HEK293T (cell line): ENCODE data around the gene SYNCRIP.
"Not testable (repeated sequence)": the region's sequence is repeated elsewhere in the genome, so short reads cannot be mapped to it uniquely, and the experiment has no call there.

ENCODE experiments used
- CTCF ChIA-PET: fragments of 350-600 bp; formaldehyde crosslinking; extraction: SDS; loops from one replicate; lab custom pipeline; 2021; ENCODE audit warnings: antibody characterized with exemption, inconsistent platforms; lab: Yijun Ruan, JAX
- POLR2A ChIA-PET: fragments of 350-600 bp; formaldehyde crosslinking; extraction: SDS; loops from one replicate; lab custom pipeline; 2020; ENCODE audit warnings: antibody characterized with exemption, inconsistent platforms; lab: Yijun Ruan, JAX
- DNase-seq: peaks from one replicate; pipeline ENCODE4 v3.0.0; 2012; ENCODE audit warnings: mixed read lengths; ENCODE audit errors: extremely low spot score
- ARNT ChIP-seq: fragments of 450-650 bp; IDR thresholded peaks from 2 replicates; pipeline ENCODE4 v1.6.1; 2017; ENCODE audit warnings: mild to moderate bottlenecking
- BHLHE40 ChIP-seq: fragments of 450-650 bp; IDR thresholded peaks from 2 replicates; pipeline ENCODE4 v1.6.1; 2016; ENCODE audit warnings: mild to moderate bottlenecking, moderate library complexity, borderline replicate concordance
- CTBP1 ChIP-seq: fragments of 450-650 bp; IDR thresholded peaks from 2 replicates; pipeline ENCODE4 v1.6.1; 2016; ENCODE audit warnings: borderline replicate concordance
- ELF4 ChIP-seq: fragments of 450-650 bp; IDR thresholded peaks from 2 replicates; pipeline ENCODE4 v1.6.1; 2017; ENCODE audit warnings: antibody characterized with exemption
- FOXA1 ChIP-seq: fragments of 450-650 bp; IDR thresholded peaks from 2 replicates; pipeline ENCODE4 v1.6.1; 2016; ENCODE audit warnings: mild to moderate bottlenecking
- FOXK2 ChIP-seq: fragments of 450-650 bp; IDR thresholded peaks from 2 replicates; pipeline ENCODE4 v1.6.1; 2016; ENCODE audit warnings: mild to moderate bottlenecking
- FOXM1 ChIP-seq: fragments of 450-650 bp; IDR thresholded peaks from 2 replicates; pipeline ENCODE4 v1.6.1; 2017; ENCODE audit warnings: mild to moderate bottlenecking, borderline replicate concordance
- HDGF ChIP-seq: fragments of 450-650 bp; IDR thresholded peaks from 2 replicates; pipeline ENCODE4 v1.6.1; 2017; ENCODE audit warnings: antibody characterized with exemption, borderline replicate concordance
- L3MBTL2 ChIP-seq: fragments of 450-650 bp; conservative IDR thresholded peaks from 2 replicates; pipeline ENCODE4 v1.6.1; 2016; ENCODE audit warnings: mild to moderate bottlenecking
- LEF1 ChIP-seq: fragments of 450-650 bp; IDR thresholded peaks from 2 replicates; pipeline ENCODE4 v1.6.1; 2017; ENCODE audit warnings: mild to moderate bottlenecking, borderline replicate concordance
- NFRKB ChIP-seq: fragments of 450-650 bp; IDR thresholded peaks from 2 replicates; pipeline ENCODE4 v1.6.1; 2016; ENCODE audit warnings: mild to moderate bottlenecking, moderate library complexity
- PKNOX1 ChIP-seq: fragments of 450-650 bp; IDR thresholded peaks from 2 replicates; pipeline ENCODE4 v1.6.1; 2016
- SP1 ChIP-seq: fragments of 450-650 bp; IDR thresholded peaks from 2 replicates; pipeline ENCODE4 v1.6.1; 2017
- SUZ12 ChIP-seq: fragments of 450-650 bp; IDR thresholded peaks from 2 replicates; pipeline ENCODE4 v1.6.1; 2016; ENCODE audit warnings: mild to moderate bottlenecking
- TARDBP ChIP-seq: fragments of 450-650 bp; IDR thresholded peaks from 2 replicates; pipeline ENCODE4 v1.6.1; 2016
- ZNF384 ChIP-seq: fragments of 450-650 bp; IDR thresholded peaks from 2 replicates; pipeline ENCODE4 v1.6.1; 2016

The SYNCRIP gene

GRCh38 chr6:85642774-85643536, at the start of gene SYNCRIP:
Gene SYNCRIP, minus strand, starts transcription at chr6:85642886. Its CDS starts 1,447 bp downstream, at chr6:85641439.
- ChIA-PET CTCF (interaction anchor here (0.7 to 3.2 kb wide), 2 partner anchors 36 to 107 kb away, joined by 3 to 11 read pairs; no protein-coding TSS in a partner anchor), POLR2A (interaction anchor here (0.7 to 4.2 kb wide), 23 partner anchors 9 to 193 kb away, joined by 3 to 158 read pairs (median 4); partner anchors contain the start of genes NT5E and SNX14)
- peak; percentile 87 for DNase-seq
- peak; percentile 83 for TF ChIP-seq TARDBP
- TF ChIP-seq ARNT = no peak
- 0 out of 2 replicates have a peak, but pooled peaks have one; percentile 28 for TF ChIP-seq PKNOX1
- TF ChIP-seq FOXK2 = no peak
- peak; percentile 52 for TF ChIP-seq L3MBTL2

GRCh38 chr6:85691478-85691877, 48.8 kb upstream of the SYNCRIP start:
- TF ChIP-seq CTBP1 (no peak), NFRKB (no peak), SP1 (no peak), LEF1 (no peak), HDGF (no peak), BHLHE40 (no peak), ARNT (no peak), FOXM1 (no peak)
- DNase-seq = no peak
- ChIA-PET CTCF (no interaction called here), POLR2A (no interaction called here)

GRCh38 chr6:85690071-85690470, 47.4 kb upstream of the SYNCRIP start:
- TF ChIP-seq TARDBP = no peak
- TF ChIP-seq FOXA1 = no peak
- TF ChIP-seq LEF1 = no peak
- no peak for TF ChIP-seq ELF4
- no peak for TF ChIP-seq FOXM1
- CTCF ChIA-PET = no interaction called here
- POLR2A ChIA-PET = interaction anchor here (1.3 kb wide), 1 partner anchor 12 kb away, joined by 3 read pairs; no protein-coding TSS in a partner anchor
- DNase-seq = no peak

GRCh38 chr6:85685713-85686112, 43.0 kb upstream of the SYNCRIP start:
- DNase-seq = no peak
- CTCF ChIA-PET = no interaction called here
- POLR2A ChIA-PET = no interaction called here
- no peak for TF ChIP-seq BHLHE40
- TF ChIP-seq SUZ12 = no peak
- no peak for TF ChIP-seq FOXA1
- no peak for TF ChIP-seq FOXM1
- TF ChIP-seq ELF4 = no peak
- no peak for TF ChIP-seq HDGF
- no peak for TF ChIP-seq PKNOX1
- TF ChIP-seq ARNT = no peak
- no peak for TF ChIP-seq LEF1
- TF ChIP-seq CTBP1 = no peak
- TF ChIP-seq SP1 = no peak
- no peak for TF ChIP-seq ZNF384
- no peak for TF ChIP-seq L3MBTL2
- no peak for TF ChIP-seq FOXK2
- TF ChIP-seq TARDBP = no peak
- TF ChIP-seq NFRKB = no peak

- ChIA-PET POLR2A (no interaction called here), CTCF (no interaction called here)
- TF ChIP-seq L3MBTL2 (no peak), ZNF384 (no peak), ELF4 (no peak), HDGF (no peak), FOXK2 (no peak)
- no peak for DNase-seq
These were observed 42.1 kb upstream of the SYNCRIP start for GRCh38 chr6:85684809-85685171.

- ChIA-PET POLR2A (no interaction called here), CTCF (no interaction called here)
- TF ChIP-seq CTBP1 (no peak), L3MBTL2 (no peak)
- DNase-seq = no peak
These were observed 41.6 kb upstream of the SYNCRIP start for GRCh38 chr6:85684133-85684808.

- DNase-seq, CTCF ChIA-PET: not testable (repeated sequence)
- POLR2A ChIA-PET = interaction anchor here (1.4 kb wide), 1 partner anchor 39 kb away, joined by 4 read pairs; the partner anchor contains the start of gene SYNCRIP
These were observed 39.2 kb upstream of the SYNCRIP start for GRCh38 chr6:85681899-85682298.
